Activated T-cell treated with anti-CD3 and anti-CD28 coated beads, Interleukin-2, amount 50 U/mL, for 24 hours (primary cell): ENCODE measurements around the gene CASZ1.

Source experiments
- DNase-seq: peaks from one replicate; pipeline ENCODE4 v3.0.0-alpha.2; 2020
- H3K27ac Mint-ChIP-seq: 2 replicates; pipeline ENCODE4 v1.8.0; 2020; ENCODE audit warnings: mild to moderate bottlenecking, mixed read lengths
- H3K27me3 Mint-ChIP-seq: 2 replicates; pipeline ENCODE4 v1.8.0; 2020; ENCODE audit warnings: mixed read lengths
- H3K36me3 Mint-ChIP-seq: 2 replicates; pipeline ENCODE4 v1.8.0; 2020; ENCODE audit warnings: low read depth, mixed read lengths
- H3K4me1 Mint-ChIP-seq: 2 replicates; pipeline ENCODE4 v1.8.0; 2020; ENCODE audit warnings: low read depth, mixed read lengths
- H3K4me3 Mint-ChIP-seq: 2 replicates; pipeline ENCODE4 v1.8.0; 2020; ENCODE audit warnings: mild to moderate bottlenecking, moderate library complexity, mixed read lengths
- H3K9me3 Mint-ChIP-seq: 2 replicates; pipeline ENCODE4 v1.8.0; 2020; ENCODE audit warnings: mixed read lengths

CASZ1 gene

GRCh38 chr1:10617931-10618885 lies 178.2 kb downstream of the CASZ1 start:
- H3K36me3 Mint-ChIP-seq: peaks cover 31% of the 10 kb centered on the region
- H3K4me1 Mint-ChIP-seq: no peaks in the 10 kb centered on the region
- H3K9me3 Mint-ChIP-seq: no peaks in the 10 kb centered on the region
- H3K27me3 Mint-ChIP-seq: no peaks in the 10 kb centered on the region
- H3K27ac Mint-ChIP-seq: no peak overlapping the region
- H3K4me3 Mint-ChIP-seq: no peak overlapping the region
- no peak for DNase-seq

DNA sequence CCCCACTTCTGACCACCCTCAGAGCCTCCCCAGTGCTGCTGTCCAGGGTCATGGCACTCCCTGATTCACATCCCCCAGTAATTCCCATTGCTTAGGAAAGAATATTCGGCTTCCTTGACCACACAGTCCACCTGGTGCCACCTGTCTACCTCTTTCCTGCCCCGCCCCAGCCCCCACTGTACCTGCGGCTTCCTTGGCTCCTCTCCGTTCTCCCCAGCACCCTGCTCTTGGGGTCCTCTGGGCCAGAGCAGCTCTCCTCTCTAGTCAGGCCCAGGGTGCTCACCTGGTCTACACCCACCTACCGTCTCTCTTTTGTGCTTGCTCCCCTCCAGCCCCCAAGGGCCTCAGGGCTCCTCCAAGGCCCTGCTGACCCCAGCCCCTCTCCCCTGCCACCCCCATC lies 179.1 kb downstream of the CASZ1 start:
- H3K9me3 Mint-ChIP-seq: no peaks in the 10 kb centered on the region
- no peak overlapping the region for H3K4me3 Mint-ChIP-seq
- no peaks in the 10 kb centered on the region for H3K27me3 Mint-ChIP-seq
- DNase-seq: no peak
- no peaks in the 10 kb centered on the region for H3K4me1 Mint-ChIP-seq
- H3K27ac Mint-ChIP-seq: no peak overlapping the region
- peaks cover 22% of the 10 kb centered on the region for H3K36me3 Mint-ChIP-seq

DNA sequence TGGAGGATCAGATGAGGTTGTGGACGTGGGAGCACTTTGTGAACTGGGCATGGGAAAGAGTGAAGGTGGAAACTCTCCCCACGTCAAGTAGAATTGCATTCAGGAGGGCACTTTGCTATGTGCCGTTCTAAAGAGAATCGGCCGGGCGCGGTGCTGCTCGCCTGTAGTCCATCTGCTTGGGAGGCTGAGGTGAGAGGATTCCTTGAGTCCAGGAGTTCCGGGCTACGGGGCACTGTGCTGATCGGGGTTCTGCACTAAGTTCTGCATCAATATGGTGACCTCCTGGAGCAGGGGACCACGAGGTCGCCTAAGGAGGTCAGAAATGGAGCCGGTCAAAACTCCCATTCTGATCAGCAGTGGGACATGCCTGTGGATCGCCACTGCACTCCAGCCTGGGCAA lies 179.8 kb downstream of the CASZ1 start:
- no peaks in the 10 kb centered on the region for H3K4me1 Mint-ChIP-seq
- DNase-seq: no peak
- no peaks in the 10 kb centered on the region for H3K9me3 Mint-ChIP-seq
- peaks cover 17% of the 10 kb centered on the region for H3K36me3 Mint-ChIP-seq
- H3K27ac Mint-ChIP-seq: no peak overlapping the region
- no peak overlapping the region for H3K4me3 Mint-ChIP-seq
- no peaks in the 10 kb centered on the region for H3K27me3 Mint-ChIP-seq

DNA sequence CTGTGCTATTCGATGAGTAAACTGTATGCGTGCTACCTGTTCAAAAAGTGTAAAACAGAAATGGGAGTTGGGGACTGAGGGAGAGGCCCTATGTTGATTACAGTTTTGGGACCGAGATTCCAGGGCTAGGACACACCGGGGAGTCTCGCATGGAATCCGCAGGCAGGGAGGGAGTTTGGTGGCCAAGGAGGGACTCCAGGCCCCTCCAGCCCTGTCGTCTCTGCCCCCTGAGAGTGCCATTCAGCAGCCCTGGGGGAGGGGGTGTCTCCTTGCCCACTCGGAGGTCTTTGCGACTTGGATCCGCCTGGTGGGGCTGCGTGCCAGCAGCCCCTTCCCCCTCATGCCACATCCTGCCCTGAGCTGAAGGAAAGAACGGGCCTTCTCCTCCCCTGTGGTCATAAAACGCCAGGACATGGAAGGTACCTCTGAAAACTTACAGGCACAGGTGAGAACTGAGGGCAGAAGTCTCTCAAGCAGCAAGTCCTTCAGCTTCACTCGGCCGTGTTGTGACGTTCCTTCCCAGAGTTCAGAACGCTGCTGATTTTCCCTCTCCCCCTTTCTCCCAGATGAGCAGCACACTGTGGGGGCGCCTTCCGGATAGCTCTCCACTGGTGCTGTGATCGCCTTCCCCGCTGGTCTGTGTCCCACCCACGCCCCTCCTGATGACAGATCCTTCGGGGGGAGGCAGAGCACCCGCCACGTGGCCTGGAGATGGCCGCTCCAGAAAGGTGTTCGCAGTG lies 180.3 kb downstream of the CASZ1 start:
- Mint-ChIP-seq H3K27me3 (no peaks in the 10 kb centered on the region), H3K27ac (no peak overlapping the region), H3K4me1 (no peaks in the 10 kb centered on the region), H3K4me3 (no peak overlapping the region), H3K36me3 (peaks cover 14% of the 10 kb centered on the region), H3K9me3 (no peaks in the 10 kb centered on the region)
- no peak for DNase-seq

DNA sequence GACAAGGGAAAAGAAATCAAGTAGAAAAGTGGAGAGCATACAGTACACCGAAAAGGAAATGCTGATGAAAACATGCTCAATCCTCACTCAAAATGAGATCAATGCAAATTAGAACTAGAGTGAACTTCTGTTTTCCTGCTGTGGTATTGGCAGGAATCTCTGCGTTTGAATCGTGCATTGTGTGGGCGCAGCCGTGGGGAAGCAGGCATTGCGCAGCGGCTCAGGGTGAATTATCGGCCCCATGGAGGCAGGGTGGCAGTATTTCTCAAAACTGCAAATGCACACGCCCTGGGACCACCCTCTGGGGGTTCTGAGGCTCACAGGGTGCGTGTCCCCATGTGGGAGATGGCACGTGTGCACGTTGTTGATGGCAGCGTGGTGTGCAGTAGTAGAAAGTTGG lies 181.1 kb downstream of the CASZ1 start:
- Mint-ChIP-seq H3K27me3 (no peaks in the 10 kb centered on the region), H3K9me3 (no peaks in the 10 kb centered on the region), H3K4me1 (no peaks in the 10 kb centered on the region), H3K27ac (no peak overlapping the region), H3K4me3 (no peak overlapping the region), H3K36me3 (peaks cover 10% of the 10 kb centered on the region)
- DNase-seq: no peak

GRCh38 chr1:10614377-10615225 lies 181.8 kb downstream of the CASZ1 start:
- Mint-ChIP-seq H3K27me3 (no peaks in the 10 kb centered on the region), H3K27ac (no peak overlapping the region), H3K4me3 (no peak overlapping the region), H3K9me3 (no peaks in the 10 kb centered on the region), H3K36me3 (peaks cover 10% of the 10 kb centered on the region), H3K4me1 (no peaks in the 10 kb centered on the region)
- no peak for DNase-seq

DNA sequence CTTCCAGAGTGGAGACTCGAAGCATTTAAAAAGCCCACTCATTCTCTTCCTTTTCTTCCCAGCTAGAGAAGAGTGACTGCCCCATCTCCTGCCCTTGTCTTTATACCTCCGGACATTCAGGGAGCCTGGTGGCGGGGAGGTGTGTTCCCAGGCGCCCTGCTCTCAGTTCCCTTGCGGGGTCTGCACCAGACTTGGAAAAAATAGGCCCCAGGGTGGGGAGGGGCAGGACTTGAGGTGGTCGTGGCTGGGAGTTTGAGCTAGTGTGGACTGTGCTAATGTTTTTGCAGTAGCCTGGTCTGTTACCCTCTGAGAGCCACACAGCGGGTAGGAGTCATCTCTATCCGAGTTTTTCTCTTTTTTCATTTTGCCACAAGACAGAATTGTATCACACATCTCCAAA lies 182.6 kb downstream of the CASZ1 start:
- H3K27me3 Mint-ChIP-seq: no peaks in the 10 kb centered on the region
- peaks cover 10% of the 10 kb centered on the region for H3K36me3 Mint-ChIP-seq
- no peak for DNase-seq
- no peak overlapping the region for H3K27ac Mint-ChIP-seq
- H3K4me3 Mint-ChIP-seq: no peak overlapping the region
- no peaks in the 10 kb centered on the region for H3K4me1 Mint-ChIP-seq
- no peaks in the 10 kb centered on the region for H3K9me3 Mint-ChIP-seq

DNA sequence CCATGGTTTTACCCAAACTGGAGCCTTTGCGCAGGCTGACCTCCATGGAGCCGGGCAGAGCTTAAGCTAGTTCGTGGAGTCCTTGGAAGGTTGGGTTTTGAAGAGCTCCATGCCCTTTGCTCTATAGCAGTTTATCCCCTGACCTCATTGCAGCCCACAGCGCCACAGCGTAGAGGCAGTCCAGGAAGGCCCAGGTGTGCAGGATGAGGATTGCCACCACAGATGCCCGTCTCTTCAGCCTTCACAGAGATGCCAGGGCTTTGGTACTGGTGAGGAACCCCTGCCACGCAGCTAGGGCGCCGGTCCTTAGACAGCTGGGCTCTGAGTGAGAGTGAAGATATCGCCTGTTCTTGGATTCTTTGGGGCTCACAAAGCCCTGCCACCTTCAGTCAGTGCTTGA lies 183.1 kb downstream of the CASZ1 start:
- Mint-ChIP-seq H3K36me3 (peaks cover 6% of the 10 kb centered on the region), H3K27me3 (no peaks in the 10 kb centered on the region), H3K27ac (no peak overlapping the region), H3K4me3 (no peak overlapping the region), H3K9me3 (no peaks in the 10 kb centered on the region), H3K4me1 (no peaks in the 10 kb centered on the region)
- no peak for DNase-seq

GRCh38 chr1:10612436-10613160 lies 183.8 kb downstream of the CASZ1 start:
- Mint-ChIP-seq H3K4me1 (no peaks in the 10 kb centered on the region), H3K36me3 (peaks cover under 1% of the 10 kb centered on the region), H3K27ac (no peak overlapping the region), H3K4me3 (no peak overlapping the region), H3K27me3 (no peaks in the 10 kb centered on the region), H3K9me3 (no peaks in the 10 kb centered on the region)
- DNase-seq: no peak

GRCh38 chr1:10610901-10611600 lies 185.4 kb downstream of the CASZ1 start:
- Mint-ChIP-seq H3K9me3 (no peaks in the 10 kb centered on the region), H3K36me3 (peaks cover 4% of the 10 kb centered on the region), H3K4me1 (no peaks in the 10 kb centered on the region), H3K4me3 (no peak overlapping the region), H3K27me3 (no peaks in the 10 kb centered on the region), H3K27ac (no peak overlapping the region)
- DNase-seq: no peak

- Mint-ChIP-seq H3K4me3 (no peak overlapping the region), H3K27me3 (no peaks in the 10 kb centered on the region), H3K9me3 (no peaks in the 10 kb centered on the region), H3K27ac (no peak overlapping the region), H3K4me1 (no peaks in the 10 kb centered on the region), H3K36me3 (peaks cover 8% of the 10 kb centered on the region)
- DNase-seq: no peak
Measured at GRCh38 chr1:10608690-10609089, 187.8 kb downstream of the CASZ1 start.

DNA sequence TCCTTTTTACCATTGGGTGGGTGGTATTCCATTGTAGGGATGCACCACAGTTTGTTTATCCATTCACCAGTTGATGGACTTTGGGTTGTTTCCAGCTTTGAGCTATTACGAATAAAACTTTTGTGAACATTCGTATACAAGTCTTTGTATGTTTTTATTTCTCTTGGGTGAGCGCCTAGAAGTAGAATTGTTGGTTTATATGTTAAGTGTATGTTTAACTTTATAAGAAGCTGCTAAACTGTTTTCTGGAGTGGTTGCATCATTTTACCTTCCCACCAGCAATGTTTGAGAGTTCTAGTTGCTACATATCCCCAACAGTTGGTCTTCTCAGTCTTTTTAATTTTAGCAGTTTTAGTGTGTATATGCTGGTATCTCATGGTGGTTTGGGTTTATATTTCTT lies 189.2 kb downstream of the CASZ1 start:
- Mint-ChIP-seq H3K36me3 (peaks cover 11% of the 10 kb centered on the region), H3K4me3 (no peak overlapping the region), H3K4me1 (no peaks in the 10 kb centered on the region), H3K27me3 (no peaks in the 10 kb centered on the region), H3K27ac (no peak overlapping the region), H3K9me3 (no peaks in the 10 kb centered on the region)
- DNase-seq: no peak

GRCh38 chr1:10606064-10606463 lies 190.4 kb downstream of the CASZ1 start:
- DNase-seq: no peak
- Mint-ChIP-seq H3K9me3 (no peaks in the 10 kb centered on the region), H3K4me3 (no peak overlapping the region), H3K27ac (no peak overlapping the region), H3K36me3 (peaks cover 22% of the 10 kb centered on the region), H3K4me1 (no peaks in the 10 kb centered on the region), H3K27me3 (no peaks in the 10 kb centered on the region)
